ENCODE results near the gene NAIP.
"Not testable (repeated sequence)": the region's sequence is repeated elsewhere in the genome, so short reads cannot be mapped to it uniquely, and the experiment has no call there.

DNA sequence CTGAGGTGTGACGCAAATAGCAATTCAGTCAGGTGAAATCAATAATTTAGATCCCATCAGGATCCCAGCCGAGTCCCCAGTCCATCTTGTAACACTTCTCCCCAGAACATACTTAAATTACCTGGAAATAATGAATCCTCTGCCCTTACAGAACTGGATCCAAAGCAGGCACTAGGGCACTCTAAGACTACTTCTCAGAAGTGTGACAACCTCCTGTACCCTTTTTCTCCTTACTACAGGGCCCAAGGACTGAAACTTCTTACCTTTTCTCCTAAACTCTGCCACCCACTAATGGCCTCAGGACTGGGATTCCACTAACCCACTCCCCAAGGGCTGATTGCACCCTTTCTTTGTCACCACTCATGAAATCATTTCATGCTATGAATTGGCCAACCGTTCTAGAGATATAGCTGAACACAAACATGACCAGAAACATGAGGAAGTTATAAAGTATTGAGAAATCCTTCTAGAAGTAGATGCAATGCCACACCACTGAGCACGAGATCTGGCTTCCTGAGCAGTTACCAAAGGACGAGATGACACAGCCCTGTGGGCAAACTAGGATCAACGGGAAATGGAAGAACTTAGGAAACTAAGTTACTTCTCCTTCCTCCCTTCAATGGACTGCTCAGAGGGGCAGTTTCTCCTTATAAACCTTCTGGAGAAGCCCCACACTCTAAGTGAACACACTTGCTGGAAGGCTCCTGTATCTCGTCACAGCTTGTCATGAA, 6.1 kb upstream of the NAIP start:
- not testable (repeated sequence) for TF ChIP-seq CTCF (conservative IDR thresholded peaks at IDR 0.05; ENCODE audit: low read depth, low read length); EZH2 (IDR thresholded peaks at IDR 0.05; ENCODE audit: borderline replicate concordance, low read depth, low read length, poor library complexity, severe bottlenecking)

Measured in A673 (cell line).